HG03066 (cell line): ENCODE data around the gene HSDL1.

ENCODE experiments used
- ATAC-seq: cut with Tn5 transposase; IDR thresholded peaks from one replicate; pipeline ENCODE4 v1.9.1; 2021; ENCODE audit warnings: low read depth; ENCODE audit not compliant: unreplicated experiment

The HSDL1 gene

GRCh38 chr16:84110527-84110926 lies 34.5 kb downstream of the HSDL1 start:
- ATAC-seq = no peak

- no peak for ATAC-seq
Measured at GRCh38 chr16:84109598-84110335, 35.2 kb downstream of the HSDL1 start.

GRCh38 chr16:84107921-84108320 lies 37.1 kb downstream of the HSDL1 start:
- ATAC-seq = no peak

DNA sequence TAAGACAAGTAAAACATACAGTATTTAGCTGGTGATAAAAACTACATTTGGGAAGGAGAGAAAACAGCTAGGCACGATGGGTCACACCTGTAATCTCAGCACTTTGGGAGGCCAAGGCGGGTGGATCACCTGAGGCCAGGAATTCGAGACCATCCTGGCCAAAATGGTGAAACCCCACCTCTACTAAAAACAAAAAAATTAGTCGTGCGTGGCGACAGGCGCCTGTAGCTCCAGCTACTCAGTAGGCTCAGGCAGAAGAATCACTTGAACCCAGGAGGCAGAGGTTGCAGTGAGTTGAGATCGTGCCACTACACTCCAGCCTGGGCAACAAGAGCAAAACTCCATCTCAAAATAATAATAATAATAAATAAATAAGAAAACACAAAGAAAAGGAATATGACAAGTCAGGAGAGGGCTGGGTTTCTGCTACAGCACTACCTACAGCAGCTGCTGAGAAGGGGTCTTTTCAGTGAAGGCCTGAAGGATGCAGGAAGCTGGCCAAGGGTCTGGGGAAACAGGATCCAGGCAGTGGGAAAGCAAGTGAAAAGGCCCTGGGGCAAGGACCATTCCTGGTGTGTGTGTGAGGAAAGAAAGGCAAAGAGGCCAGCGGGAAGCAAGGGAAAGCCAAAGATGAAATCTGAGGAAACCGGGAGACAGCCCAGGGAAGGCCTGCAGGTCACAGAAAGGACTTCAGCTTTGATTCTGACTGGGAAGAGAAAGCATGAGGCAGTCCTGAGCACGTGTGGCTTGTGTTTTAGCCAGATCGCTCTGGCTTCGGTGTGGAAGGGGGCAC lies 38.8 kb downstream of the HSDL1 start:
- ATAC-seq = no peak

DNA sequence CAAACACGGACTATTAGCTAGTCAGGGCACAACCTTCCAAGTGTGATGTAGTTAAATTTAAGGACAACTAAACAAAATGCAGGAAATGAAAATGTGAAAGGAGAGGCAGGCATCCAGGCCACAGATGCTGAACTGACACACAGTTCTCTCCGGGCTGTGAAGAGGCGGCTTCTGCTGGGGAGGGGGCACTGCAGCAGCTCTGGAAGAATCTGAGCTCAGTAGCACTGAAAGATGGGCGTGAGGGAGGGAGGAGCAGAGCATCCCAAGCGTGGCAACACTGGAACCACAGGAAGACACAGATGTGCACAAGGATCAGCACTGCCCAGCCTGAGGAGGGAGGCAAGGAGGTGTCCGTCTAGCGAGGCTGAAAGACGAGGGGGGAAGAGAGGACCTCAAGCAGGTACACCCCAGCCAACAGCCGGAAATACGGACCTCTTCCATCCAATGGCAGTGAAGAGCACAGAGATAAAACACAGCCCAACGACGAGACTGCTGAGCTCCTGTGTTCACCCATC lies 39.6 kb downstream of the HSDL1 start:
- ATAC-seq = no peak

DNA sequence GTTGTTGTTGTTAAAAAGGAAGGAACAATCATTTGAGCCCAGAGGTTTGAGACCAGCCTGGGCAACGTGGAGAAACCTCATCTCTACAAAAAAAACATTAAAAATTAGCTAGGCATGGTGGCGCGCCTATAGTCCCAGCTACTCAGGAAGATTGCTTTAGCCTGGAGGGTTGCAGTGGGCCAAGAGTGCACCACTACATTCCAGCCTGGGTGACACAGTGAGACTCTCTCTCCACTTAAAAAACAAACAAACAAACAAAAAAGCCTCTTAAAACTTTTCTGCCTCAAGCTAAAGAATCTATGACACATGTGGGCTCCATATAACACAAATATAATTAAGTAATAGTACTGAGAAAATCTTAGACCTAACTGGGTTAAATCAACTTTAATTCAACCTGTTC lies 40.7 kb downstream of the HSDL1 start:
- no peak for ATAC-seq

DNA sequence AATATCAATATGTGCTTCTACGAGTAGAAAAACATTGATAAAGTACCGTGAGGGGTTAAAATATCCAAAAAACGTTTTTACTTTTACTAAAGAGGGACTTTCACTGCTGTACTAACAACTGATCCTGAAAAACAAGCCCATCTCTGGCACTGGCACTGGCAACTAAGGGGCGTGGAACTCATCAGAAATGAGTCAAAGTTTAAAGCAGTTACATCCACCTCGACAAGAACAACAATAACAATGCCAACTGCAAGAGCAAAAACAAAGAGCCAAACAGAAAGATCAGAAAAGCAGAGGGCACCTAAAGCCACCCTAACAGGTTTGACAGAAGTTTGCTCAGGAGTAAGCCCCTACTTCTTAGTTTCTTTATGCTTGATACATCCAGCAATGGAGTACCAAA lies 41.3 kb downstream of the HSDL1 start:
- no peak for ATAC-seq

- no peak for ATAC-seq
Measured at GRCh38 chr16:84098939-84099338, 46.0 kb downstream of the HSDL1 start.

GRCh38 chr16:84096447-84097005 lies 48.5 kb downstream of the HSDL1 start:
- no peak for ATAC-seq

- ATAC-seq = no peak
Measured at GRCh38 chr16:84095466-84095865, 49.5 kb downstream of the HSDL1 start.

GRCh38 chr16:84093879-84094270 lies 51.1 kb downstream of the HSDL1 start:
- ATAC-seq = no peak

DNA sequence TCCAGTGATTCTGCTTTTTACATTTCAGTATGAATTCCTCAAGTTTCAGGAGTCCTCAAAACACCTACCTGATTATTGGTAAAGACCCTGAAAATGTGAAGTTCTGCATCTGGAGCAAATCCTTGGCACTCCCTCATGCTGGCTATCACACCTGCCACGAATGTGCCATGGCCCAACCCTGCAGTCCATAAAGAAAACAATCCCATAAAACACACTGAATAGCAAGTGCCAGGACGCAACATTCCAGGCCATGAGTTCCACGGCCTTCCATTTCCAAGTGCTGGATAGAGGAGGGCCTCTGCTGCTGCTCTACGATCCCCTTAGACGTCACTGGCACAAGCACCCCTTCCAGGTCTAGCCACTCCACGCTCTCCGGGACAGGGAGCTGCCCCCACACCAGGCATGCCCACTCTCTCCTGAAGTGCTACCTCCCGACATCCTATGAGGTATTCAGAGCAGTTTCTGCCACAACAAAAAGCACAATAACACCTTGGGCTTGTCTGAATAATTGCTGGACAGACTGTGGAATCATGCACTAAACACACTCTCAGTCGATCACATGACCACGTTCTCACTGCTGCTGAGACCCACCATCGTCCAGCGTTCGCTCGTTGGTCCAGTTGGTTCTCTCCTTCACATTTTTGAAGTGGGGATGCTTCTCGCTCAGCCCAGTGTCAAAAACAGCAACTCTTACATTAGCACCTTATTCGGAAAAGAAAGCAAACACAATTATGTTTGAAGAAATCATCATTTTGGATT lies 51.7 kb downstream of the HSDL1 start:
- ATAC-seq = no peak

DNA sequence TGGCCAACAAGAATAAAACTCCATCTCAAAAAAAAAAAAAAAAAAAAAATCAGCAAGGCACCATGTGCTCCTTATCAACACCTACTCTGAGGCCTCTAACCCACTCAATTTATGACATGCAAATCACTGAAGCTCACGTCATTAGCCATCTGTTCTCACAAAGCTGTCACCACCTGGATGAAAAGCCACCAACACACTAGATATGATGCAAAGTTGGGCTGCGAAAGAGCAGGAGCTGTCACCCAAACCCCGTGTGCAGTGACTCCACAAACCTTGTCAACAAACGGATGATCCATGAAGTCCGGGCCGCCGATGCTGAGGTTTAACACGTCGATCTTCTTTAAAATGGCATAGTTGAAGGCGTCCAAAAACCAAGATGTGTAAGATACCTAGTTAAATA lies 53.5 kb downstream of the HSDL1 start:
- no peak for ATAC-seq

GRCh38 chr16:84090211-84090610 lies 54.8 kb downstream of the HSDL1 start:
- no peak for ATAC-seq

DNA sequence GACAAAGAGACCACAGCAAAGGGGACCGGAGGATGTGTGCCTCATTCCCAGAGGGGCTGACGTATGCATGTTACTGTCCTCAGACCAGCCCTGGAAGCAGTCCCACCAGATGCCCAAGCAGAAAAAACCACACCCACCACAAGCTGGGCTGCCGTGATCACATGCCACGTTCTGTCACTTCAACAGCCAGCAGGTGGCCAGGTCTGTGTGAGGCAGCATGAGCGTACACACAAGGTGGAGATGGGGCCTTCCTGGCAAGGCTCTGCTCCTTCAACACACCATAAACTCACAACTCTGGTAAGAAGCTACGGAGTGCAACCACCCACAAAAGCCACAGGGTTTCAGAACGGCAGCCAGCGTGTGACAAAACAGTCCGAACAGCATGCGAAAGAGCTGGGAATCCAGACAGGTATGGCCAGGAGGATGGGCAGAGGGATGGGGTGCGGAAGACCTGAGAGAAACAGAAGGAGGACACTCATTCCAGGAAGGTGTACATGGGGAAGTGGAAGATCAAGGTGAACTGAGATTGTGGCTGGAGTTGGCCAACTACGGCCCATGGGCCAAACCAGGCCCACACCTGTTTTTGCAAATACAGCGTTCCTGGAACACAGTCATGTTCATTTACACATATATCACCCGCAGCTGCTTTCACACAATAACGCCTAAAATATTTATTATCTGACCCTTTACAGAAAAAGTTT lies 56.1 kb downstream of the HSDL1 start:
- ATAC-seq = peak; percentile 69

DNA sequence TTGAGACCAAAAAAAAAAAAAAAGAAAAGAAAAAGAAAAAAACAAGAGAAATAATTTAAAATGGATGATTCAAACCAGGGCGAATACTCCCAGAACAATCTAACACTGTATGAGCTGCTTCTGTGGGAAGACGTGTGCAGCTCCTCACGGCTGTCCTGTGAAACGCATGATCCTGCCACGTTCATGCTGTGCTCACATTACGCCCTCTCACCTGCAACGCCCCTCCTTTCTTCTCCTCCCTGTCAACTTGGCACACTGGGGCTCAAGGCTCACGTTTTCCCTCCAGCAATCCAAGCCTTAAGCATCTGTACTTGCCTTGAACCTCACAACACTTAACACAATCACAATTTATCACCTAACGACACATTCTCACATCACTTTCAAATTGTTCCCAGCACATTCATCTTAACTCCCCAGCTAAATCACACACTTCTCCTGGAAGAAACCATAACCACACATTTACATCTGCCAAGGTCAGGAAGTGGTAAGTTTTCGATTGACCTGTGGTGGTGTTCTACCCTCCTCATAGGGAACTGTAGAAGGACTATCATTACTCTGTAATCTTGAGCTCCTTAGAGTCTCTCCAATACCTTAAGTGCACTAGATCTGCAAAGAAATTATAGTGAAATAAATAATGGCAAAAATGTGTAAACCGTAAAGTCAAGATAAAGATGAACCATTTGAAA lies 57.4 kb downstream of the HSDL1 start:
- ATAC-seq = no peak

GRCh38 chr16:84087001-84087400 lies 58.0 kb downstream of the HSDL1 start:
- ATAC-seq = no peak

- no peak for ATAC-seq
Measured at GRCh38 chr16:84086341-84086740, 58.6 kb downstream of the HSDL1 start.

DNA sequence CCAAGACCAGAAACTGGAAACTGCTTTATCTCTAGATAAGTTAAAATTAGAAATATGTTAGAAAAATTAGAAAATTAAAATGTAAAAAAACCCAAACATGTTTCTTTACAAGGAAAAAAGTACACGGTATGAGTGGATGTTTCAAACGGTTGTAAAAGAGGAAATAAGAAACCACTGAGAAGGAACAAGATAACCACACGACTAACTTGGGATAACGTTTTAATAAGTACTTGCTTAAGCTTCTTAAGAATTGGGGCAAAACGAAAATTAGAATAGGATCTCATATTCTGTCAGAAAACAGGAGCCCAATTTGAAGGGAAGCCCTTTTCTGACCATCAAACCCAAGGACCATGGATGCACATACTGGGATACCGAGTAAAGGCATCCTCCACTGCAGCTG lies 59.2 kb downstream of the HSDL1 start:
- no peak for ATAC-seq

- no peak for ATAC-seq
Measured at GRCh38 chr16:84085271-84085667, 59.7 kb downstream of the HSDL1 start.
